Aorta (tissue), 5 donors: ENCODE measurements around the gene ELF5. TPM values are rescaled to one million over a fixed set of nuclear protein-coding genes. Genes with fewer than 3 reads are reported as not detected.

ENCODE experiments used
- ATAC-seq: fragments of 200-7000 bp; cut with Tn5 transposase; one replicate; pipeline ENCODE4 v1.9.1; 2022; ENCODE audit warnings: moderate library complexity; ENCODE audit not compliant: low FRiP score
- DNase-seq, 2 donors: peaks; one replicate each; pipeline ENCODE4 v3.0.0-alpha.2; 2020
- H3K27ac ChIP-seq, 2 donors: one replicate each; pipeline ENCODE4 v1.5.1; 2013; ENCODE audit warnings: low read length in 2 of 2, mild to moderate bottlenecking in 2 of 2, moderate library complexity in 2 of 2, control low read depth in 1 of 2, inconsistent platforms in 1 of 2, low read depth in 1 of 2
- H3K27me3 ChIP-seq, 2 donors: one replicate each; pipeline ENCODE4 v1.6.1; 2013; ENCODE audit warnings: control low read depth in 1 of 2, low read length in 1 of 2, mild to moderate bottlenecking in 1 of 2, moderate library complexity in 1 of 2; ENCODE audit not compliant: insufficient read depth in 2 of 2, control insufficient read depth in 1 of 2
- H3K36me3 ChIP-seq, 2 donors: one replicate each; pipeline ENCODE4 v1.6.1; 2013; ENCODE audit warnings: control low read depth in 1 of 2, low read length in 1 of 2, mild to moderate bottlenecking in 1 of 2; ENCODE audit not compliant: insufficient read depth in 2 of 2, control insufficient read depth in 1 of 2
- H3K4me1 ChIP-seq, 2 donors: one replicate each; pipeline ENCODE4 v1.6.1; 2013; ENCODE audit warnings: low read length in 2 of 2, control low read depth in 1 of 2, mild to moderate bottlenecking in 1 of 2, moderate library complexity in 1 of 2; ENCODE audit not compliant: insufficient read depth in 2 of 2, control insufficient read depth in 1 of 2
- H3K4me3 ChIP-seq, 2 donors: one replicate each; pipeline ENCODE4 v1.5.1; 2013; ENCODE audit warnings: low read length in 2 of 2, control low read depth in 1 of 2, mild to moderate bottlenecking in 1 of 2
- H3K9me3 ChIP-seq: one replicate; pipeline ENCODE4 v1.6.1; 2013; ENCODE audit warnings: mild to moderate bottlenecking, low read length; ENCODE audit not compliant: control insufficient read depth
- WGBS, 2 donors: extraction: QIAGEN DNeasy Blood & Tissue Kit; methylation state at CpG; one replicate each; pipeline ENCODE4 v1.1.7; 2013; 5-methylcytosine and 5-hydroxymethylcytosine counted together
- intact Hi-C, 2 donors: fragments of 100-400 bp; cut with DNase I; formaldehyde crosslinking; loops; one replicate each; pipeline versions ENCODE4 v1.14.2 to v1.15.0; 2022
- polyA plus RNA-seq, 2 donors: library from polyadenylated mRNA; stranded (reverse); fragments of 200-250 nt; gene quantifications; one replicate each; pipeline ENCODE4 v1.2.3, GENCODE V29; 2013
- total RNA-seq, 2 donors: library from RNA; stranded (reverse); fragmentation: NEBNext Ultra II Directional; extraction: Animal tissue kit (Norgen Biotek cat#: 25700); gene quantifications; one replicate each; pipeline ENCODE4 v1.2.1, GENCODE V29; 2021
- donor health status: healthy with polysubstance abuse.
- donor health status: Bipolar disorder and iron deficiency.
- donor health status: DM: no; HTN: no; CAD: no.
- donor health status: DM: no; HTN: no; CAD: no.
- donor health status: DM: yes; HTN: yes; CAD: no.

Gene ELF5
- total and polyA plus RNA-seq, 4 donors, result not detected

GRCh38 chr11:34542089-34542488 is 28.5 kb upstream of the ELF5 start:
- Histone ChIP-seq H3K36me3 (no peaks in the 10 kb centered on the region), H3K27me3 (no peaks in the 10 kb centered on the region), H3K27ac (no peak overlapping the region), H3K9me3 (peaks cover 2% of the 10 kb centered on the region), H3K4me1 (no peaks in the 10 kb centered on the region), H3K4me3 (no peak overlapping the region)
- DNase-seq (no peak), ATAC-seq (no peak)
- intact Hi-C loops, result no loop called here

- no peak overlapping the region for H3K4me3 ChIP-seq
- intact Hi-C loops, result no loop called here
Measured at GRCh38 chr11:34540870-34541269, 27.3 kb upstream of the ELF5 start.

GRCh38 chr11:34537636-34538035 is 24.0 kb upstream of the ELF5 start:
- H3K4me1 ChIP-seq, result no peaks in the 10 kb centered on the region
- ATAC-seq (no peak), DNase-seq (no peak)
- peaks cover 0 to 1% of the 10 kb centered on the region in 2 donors for H3K27me3 ChIP-seq
- H3K27ac ChIP-seq, result no peak overlapping the region
- intact Hi-C loops, result no loop called here
- no peak overlapping the region for H3K4me3 ChIP-seq
- 59 to 63% methylated on average over 1 of the region's 1 CpG for WGBS, 2 donors
- no peaks in the 10 kb centered on the region for H3K36me3 ChIP-seq
- H3K9me3 ChIP-seq, result peaks cover 10% of the 10 kb centered on the region

More at GRCh38 chr11:34540870-34541269, 27.3 kb upstream of the ELF5 start:
- Histone ChIP-seq H3K9me3 (peaks cover 2% of the 10 kb centered on the region), H3K27me3 (no peaks in the 10 kb centered on the region), H3K27ac (no peak overlapping the region), H3K36me3 (no peaks in the 10 kb centered on the region), H3K4me1 (no peaks in the 10 kb centered on the region)
- 73 to 78% methylated on average over 6 of the region's 6 CpGs for WGBS, 2 donors
- ATAC-seq (no peak), DNase-seq (no peak)

GRCh38 chr11:34536056-34536455 is 22.5 kb upstream of the ELF5 start:
- Histone ChIP-seq H3K9me3 (peaks cover 10% of the 10 kb centered on the region), H3K4me1 (no peaks in the 10 kb centered on the region), H3K27ac (no peak overlapping the region), H3K36me3 (no peaks in the 10 kb centered on the region), H3K4me3 (no peak overlapping the region), H3K27me3 (peaks cover 0 to 1% of the 10 kb centered on the region in 2 donors)
- DNase-seq (no peak), ATAC-seq (no peak)
- intact Hi-C loops, result no loop called here

GRCh38 chr11:34534826-34535225 is 21.2 kb upstream of the ELF5 start:
- WGBS, 2 donors, result 79 to 86% methylated on average over 3 of the region's 3 CpGs

GRCh38 chr11:34531663-34532062 is 18.1 kb upstream of the ELF5 start:
- no peak overlapping the region for H3K27ac ChIP-seq
- WGBS, 2 donors, result 57 to 73% methylated on average over 1 of the region's 1 CpG
- intact Hi-C loops, result no loop called here
- no peaks in the 10 kb centered on the region for H3K36me3 ChIP-seq
- H3K4me1 ChIP-seq, result no peaks in the 10 kb centered on the region
- H3K4me3 ChIP-seq, result no peak overlapping the region
- DNase-seq (no peak), ATAC-seq (no peak)
- peaks cover 10% of the 10 kb centered on the region for H3K9me3 ChIP-seq
- peaks cover 0 to 1% of the 10 kb centered on the region in 2 donors for H3K27me3 ChIP-seq

More at GRCh38 chr11:34534826-34535225, 21.2 kb upstream of the ELF5 start:
- Histone ChIP-seq H3K4me3 (no peak overlapping the region), H3K4me1 (no peaks in the 10 kb centered on the region), H3K27me3 (peaks cover 0 to 1% of the 10 kb centered on the region in 2 donors), H3K27ac (no peak overlapping the region), H3K9me3 (peaks cover 12% of the 10 kb centered on the region), H3K36me3 (no peaks in the 10 kb centered on the region)
- no peak for DNase-seq
- no peak for ATAC-seq
- intact Hi-C loops, result no loop called here

- intact Hi-C loops, result no loop called here
Measured at GRCh38 chr11:34530545-34531234, 17.1 kb upstream of the ELF5 start.

GRCh38 chr11:34529643-34530042 is 16.0 kb upstream of the ELF5 start:
- Histone ChIP-seq H3K27me3 (peaks cover 0 to 1% of the 10 kb centered on the region in 2 donors), H3K27ac (no peak overlapping the region), H3K9me3 (peaks cover 9% of the 10 kb centered on the region), H3K4me3 (no peak overlapping the region), H3K4me1 (no peaks in the 10 kb centered on the region), H3K36me3 (no peaks in the 10 kb centered on the region)
- intact Hi-C loops, result no loop called here
- DNase-seq (no peak), ATAC-seq (no peak)
- WGBS, 2 donors, result 40 to 46% methylated on average over 1 of the region's 1 CpG

More at GRCh38 chr11:34530545-34531234, 17.1 kb upstream of the ELF5 start:
- Histone ChIP-seq H3K36me3 (no peaks in the 10 kb centered on the region), H3K27ac (no peak overlapping the region), H3K9me3 (peaks cover 10% of the 10 kb centered on the region), H3K4me1 (no peaks in the 10 kb centered on the region), H3K27me3 (peaks cover 0 to 1% of the 10 kb centered on the region in 2 donors), H3K4me3 (no peak overlapping the region)
- WGBS, 2 donors, result 66 to 83% methylated on average over 3 of the region's 3 CpGs
- no peak for ATAC-seq
- DNase-seq, result no peak

GRCh38 chr11:34528072-34528471 is 14.5 kb upstream of the ELF5 start:
- intact Hi-C loops, result no loop called here

More at GRCh38 chr11:34528072-34528471, 14.5 kb upstream of the ELF5 start:
- Histone ChIP-seq H3K36me3 (no peaks in the 10 kb centered on the region), H3K9me3 (peaks cover 3% of the 10 kb centered on the region), H3K4me1 (no peaks in the 10 kb centered on the region), H3K27ac (no peak overlapping the region), H3K27me3 (no peaks in the 10 kb centered on the region), H3K4me3 (no peak overlapping the region)
- ATAC-seq (no peak), DNase-seq (no peak)
- WGBS, 2 donors, result 51 to 60% methylated on average over 2 of the region's 2 CpGs
